NCI-H146 (cell line): Measurements from ENCODE around the gene MARK4.

Experiments
- DNase-seq: peaks from one replicate; lab custom pipeline; 2025; lab: John Stamatoyannopoulos, UW

The MARK4 gene

DNA sequence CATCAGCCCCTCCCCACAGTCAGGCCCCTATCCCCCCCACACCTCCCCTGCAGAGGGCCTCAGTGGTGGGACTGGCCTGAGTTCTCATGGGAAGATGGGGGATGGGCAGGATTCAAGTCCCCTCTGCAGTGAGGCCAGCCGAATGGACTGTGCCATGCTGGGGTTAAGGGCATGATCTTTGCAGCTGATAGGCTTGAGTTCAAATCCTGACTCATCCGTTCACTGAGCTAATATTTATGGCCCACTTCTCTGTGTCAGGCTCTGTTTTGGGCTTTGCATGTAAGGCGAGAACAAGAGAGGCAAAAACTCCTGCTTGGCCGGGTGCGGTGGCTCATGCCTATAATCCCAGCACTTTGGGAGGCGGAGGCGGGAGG, 20.7 kb downstream of the MARK4 start:
- DNase-seq, result no peak

DNA sequence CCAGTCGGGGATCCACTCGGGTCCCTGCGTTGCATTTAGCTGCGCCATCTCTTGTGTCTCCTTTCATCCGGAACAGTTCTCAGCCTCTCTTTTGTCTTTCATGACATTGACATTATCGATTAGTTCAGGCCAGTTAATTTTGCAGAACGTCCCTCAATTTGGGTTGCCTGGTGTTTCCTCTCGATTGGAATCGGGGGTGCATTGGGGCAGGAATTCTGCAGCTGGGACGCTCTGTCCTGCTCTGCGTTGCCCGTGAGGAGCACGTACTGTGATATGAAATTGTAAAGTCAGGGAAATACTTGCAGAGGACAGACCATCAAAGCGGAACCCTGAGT, 22.4 kb downstream of the MARK4 start:
- DNase-seq, result no peak

DNA sequence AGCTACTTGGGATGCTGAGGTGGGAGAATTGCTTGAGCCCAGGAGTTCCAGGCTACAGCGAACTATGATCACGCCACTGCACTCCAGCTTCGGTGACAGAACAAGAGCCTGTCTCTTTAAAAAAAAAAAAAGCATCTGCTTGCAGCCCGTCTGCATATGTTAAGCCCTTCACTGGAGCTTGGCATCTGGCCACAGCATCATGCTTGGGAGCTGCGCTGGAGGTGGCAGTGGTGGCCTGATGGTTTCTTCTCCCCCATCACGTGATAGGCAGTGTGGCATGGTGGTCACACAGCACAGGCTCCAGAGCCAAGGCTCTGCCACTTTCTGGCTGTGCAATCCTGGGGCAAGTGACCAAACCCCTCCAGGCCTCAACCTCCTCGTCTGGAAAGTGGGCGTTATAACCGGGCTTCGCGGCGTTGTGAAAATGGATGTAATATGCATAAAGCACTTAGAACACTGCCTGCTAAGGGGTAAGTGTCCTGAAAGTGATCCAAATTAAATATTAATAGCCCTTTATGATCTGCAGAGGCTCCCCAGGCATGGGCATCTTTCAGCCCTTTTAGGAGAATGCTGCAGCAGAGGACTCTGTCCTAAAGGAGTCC, 24.4 kb downstream of the MARK4 start:
- DNase-seq, result no peak

DNA sequence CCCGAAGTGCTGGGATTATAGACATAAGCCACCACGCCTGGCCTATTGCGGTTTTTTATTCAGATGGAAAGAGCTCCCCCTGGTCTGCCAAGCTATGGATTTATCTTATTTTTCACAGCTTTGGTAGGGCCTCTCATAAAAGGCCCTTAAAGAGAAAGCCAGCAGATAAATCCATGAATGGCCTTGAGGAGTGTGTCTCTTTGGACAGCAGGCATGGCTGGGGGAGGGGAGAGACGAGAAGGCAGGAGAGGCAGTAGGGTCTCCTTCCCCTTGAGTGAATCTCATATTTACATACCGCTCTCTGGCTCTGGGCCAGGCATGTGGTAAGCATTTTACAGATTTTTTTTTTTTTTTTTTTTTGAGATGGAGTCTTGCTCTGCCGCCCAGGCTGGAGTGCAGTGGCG, 25.2 kb downstream of the MARK4 start:
- peak; percentile 33 for DNase-seq

DNA sequence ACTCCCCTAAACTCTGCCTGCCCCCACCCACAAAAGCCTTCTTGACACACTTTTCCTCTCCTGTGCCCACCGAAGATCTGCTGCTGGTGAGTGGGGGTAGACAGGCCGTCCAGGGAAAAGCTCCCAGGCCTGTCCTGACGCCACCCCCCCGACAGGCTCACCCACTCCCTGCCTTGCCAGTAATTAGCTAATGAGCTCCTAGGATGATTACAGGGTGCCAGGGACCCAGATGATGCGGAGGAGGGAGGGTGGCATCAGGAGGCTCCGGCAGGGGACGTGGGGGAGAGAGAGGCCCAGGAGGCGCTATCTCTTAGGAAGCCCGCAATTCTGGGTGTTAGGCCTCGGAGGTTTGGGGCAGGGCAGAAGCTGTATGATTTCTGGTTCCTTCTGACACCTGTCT, 27.0 kb downstream of the MARK4 start:
- DNase-seq, result no peak

DNA sequence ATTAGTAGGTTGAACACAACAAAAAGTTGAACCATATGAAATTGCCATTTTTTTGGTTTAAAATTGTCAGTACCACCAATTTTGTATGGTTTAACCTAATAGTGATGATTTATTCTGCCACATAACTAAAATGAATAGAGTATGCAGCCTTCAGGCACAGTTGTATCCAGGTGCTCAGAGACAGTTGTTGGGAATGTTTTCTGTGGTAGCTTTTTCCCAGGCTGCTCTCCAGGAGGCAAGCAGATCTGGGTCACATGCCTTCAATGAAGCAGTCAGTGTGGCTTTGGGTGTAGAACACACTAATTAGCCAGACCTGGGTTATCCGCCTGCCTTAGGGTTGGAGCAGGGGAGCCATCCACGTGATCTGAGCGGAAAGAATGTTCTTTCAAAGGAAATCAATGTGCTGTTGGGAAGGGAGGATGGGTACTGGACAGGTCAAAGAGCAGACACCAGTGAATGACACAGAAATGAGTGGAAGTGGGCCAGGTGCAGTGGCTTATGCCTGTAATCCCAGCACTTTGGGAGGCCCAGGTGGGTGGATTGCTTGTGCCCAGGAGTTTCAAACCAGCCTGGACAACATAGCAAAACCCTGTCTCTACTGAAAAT, 28.6 kb downstream of the MARK4 start:
- DNase-seq, result no peak

DNA sequence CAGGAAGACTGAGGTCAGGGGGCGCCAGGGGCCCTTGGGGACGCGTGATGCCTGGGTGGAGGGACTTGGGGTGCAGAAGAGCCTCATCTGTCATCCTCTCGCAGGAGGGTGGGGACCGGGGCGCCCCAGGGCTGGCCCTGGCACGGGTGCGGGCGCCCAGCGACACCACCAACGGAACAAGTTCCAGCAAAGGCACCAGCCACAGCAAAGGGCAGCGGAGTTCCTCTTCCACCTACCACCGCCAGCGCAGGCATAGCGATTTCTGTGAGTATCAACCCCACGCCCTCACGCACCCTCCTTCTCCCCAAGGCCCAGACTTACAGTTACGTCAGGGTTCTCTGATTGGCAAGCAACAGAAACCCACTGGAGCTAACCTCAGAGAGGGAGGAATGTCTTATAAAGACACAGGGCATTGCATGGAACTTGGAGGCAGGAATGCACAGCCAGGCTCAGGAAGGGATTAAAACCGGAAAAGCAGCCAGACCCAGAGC, 29.4 kb downstream of the MARK4 start:
- DNase-seq, result no peak

DNA sequence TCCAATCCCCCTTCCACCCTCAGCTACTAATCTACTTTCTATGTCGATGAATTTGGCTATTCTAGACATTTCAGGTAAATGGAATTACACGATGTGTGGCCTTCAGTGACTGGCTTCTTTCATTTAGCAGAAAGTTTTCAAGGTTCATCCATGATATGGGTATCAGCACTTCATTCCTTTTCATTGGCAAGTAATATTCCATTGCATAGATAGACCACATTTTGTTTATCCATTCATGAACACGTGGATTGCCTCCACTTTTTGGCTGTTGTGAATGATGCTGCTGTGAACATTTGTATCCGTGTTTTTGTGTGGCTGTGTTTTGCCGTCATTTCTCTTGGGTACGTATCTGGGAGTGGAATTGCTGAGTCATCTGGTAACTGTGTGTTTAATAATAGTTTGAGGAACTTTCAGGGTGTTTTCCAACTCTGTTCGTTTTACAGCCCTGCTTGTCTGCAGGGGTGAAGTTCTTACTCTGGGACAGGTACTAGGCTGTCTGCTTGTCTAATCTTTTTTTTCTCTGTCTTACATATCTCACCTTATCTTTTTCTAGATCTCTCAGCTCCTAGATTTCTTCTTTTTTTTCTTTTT, 32.5 kb downstream of the MARK4 start:
- no peak for DNase-seq

DNA sequence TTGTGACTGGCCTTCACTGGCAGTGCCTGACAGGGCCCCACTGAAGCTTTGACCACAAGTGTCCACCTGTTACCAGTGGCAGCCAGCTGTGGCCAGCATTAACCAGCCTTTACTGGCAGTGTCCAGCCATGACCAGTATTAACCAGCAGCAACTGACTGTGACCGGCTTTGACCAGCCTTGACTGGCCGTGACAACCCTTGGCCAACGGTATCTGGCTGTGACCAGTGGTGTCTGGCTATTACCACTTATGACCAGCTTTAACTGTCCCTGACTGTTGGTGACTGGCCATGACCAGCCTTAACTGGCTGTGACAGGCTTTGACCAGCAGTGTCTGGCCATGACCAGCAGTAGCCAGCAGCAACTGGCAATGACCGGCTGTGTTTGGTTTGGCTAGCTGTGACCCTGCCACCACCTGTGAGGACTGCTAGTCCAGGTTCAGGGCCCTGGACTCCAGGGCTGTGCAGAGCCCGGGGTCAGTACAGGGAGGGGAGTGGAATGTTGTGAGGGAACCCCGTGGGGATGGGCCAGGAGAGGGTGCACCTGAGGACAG, 39.4 kb downstream of the MARK4 start:
- no peak for DNase-seq

DNA sequence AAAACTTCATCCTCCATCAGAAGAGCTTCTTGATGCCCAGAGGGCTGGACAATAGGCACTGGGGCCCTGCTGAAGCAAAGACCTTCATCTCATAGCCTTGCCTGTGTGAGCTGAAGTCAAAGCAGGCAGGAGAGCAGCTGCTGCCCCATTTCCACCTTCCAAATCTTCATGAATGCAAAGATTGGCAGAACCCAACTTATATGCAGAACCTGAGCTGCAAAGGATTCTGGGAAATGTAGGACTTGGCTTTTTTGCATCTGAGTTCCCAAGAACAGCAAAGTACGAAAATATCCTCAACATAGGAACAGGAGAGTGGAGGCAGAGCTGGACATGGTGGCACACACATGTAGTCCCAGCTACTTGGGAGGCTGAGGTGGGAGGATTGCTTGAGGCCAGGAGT, 40.8 kb downstream of the MARK4 start:
- DNase-seq, result no peak

DNA sequence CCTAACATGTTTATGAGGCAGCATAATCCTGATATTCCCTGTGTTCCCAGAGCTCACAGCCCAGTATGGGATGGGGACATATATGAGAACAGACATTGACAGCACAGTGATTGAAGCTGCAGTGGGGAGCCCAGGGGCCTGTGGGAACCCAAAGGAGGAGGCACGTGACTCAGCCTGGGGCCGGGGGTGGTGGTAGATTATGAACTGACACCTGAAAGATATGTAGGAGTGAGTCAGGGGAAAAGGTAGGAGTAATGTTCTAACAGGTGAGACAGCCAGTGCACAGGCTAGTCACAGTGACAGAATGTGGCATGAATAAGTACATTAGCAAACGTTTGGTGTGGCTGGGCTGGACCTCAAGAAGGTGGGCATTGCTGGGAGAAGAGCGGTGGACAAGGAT, 42.6 kb downstream of the MARK4 start:
- DNase-seq, result no peak

DNA sequence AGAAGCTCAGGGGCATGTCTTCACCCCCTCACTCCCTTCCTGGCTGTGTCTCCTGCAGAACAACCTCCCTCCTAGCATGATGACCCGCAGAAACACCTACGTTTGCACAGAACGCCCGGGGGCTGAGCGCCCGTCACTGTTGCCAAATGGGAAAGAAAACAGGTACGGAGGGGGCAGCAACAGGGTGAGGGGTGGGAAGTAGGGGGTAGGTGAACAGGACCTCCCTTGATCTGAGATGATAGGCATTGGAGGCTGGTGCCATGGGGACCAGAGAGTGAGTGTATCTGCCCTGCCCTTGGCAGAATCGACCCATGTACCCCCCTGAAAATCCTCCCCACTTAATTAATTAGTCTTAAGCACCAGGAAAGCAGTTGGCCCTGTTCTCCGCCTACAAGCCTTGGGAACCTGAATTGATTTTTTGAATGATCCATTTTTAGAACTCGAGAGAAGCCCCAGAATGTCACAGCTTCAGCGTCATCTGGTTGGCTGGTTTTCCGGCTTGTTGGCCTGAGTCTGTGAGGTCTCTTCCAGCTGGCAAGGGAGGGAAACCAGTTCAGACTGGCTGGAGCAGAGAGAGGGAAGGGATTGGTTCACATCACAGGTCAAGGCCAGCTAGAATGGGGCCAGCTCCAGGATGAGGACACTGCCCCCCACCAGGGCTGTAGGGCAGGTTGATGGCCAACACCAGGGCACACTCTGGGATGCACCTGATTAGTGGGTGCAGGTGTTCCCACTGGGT, 43.4 kb downstream of the MARK4 start:
- no peak for DNase-seq

DNA sequence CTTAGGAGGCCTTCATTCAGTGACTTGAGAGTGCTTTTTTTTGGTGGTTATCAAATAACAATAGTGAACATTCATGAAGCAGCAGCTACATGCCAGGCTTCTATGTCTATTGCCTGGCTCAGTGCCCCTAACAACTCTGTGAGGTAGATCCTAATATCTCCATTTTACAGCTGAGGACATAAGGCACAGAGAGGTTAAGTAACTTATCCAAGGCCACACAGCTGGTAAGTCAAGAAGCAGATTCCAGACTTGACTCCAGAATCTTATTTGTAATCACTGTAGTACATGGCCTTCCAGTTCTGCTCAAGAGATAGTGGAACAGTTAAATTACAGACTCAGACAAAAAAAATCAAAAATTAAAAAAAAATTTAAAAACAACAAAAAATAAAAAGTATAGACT, 44.8 kb downstream of the MARK4 start:
- no peak for DNase-seq

DNA sequence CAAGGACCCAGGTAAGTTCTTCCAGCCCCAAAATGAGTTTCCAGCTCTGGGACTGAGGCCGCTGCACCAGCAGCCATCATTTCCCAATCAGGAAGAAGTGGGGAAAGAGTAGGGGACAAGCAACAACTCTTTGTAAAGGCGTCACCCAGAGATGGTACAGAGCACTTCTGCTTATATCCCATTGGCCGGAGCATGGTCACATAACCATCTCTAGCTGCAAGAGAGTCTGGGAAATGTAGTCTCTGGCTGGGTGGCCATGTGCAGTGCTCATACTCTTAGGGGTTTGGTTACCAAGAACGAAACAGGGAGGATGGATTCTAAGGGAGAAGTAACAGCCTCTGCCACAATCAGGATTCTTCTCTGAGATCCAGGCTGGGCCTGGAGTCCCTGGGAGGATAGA, 45.3 kb downstream of the MARK4 start:
- no peak for DNase-seq

DNA sequence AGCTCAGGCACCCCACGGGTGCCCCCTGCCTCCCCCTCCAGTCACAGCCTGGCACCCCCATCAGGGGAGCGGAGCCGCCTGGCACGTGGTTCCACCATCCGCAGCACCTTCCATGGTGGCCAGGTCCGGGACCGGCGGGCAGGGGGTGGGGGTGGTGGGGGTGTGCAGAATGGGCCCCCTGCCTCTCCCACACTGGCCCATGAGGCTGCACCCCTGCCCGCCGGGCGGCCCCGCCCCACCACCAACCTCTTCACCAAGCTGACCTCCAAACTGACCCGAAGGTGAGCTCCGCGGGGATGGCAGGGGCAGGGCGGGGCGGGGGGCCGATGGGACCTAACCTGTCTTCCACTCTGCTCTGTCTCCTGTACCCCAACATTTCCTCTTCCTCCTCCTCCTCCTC, 46.6 kb downstream of the MARK4 start:
- DNase-seq, result no peak

DNA sequence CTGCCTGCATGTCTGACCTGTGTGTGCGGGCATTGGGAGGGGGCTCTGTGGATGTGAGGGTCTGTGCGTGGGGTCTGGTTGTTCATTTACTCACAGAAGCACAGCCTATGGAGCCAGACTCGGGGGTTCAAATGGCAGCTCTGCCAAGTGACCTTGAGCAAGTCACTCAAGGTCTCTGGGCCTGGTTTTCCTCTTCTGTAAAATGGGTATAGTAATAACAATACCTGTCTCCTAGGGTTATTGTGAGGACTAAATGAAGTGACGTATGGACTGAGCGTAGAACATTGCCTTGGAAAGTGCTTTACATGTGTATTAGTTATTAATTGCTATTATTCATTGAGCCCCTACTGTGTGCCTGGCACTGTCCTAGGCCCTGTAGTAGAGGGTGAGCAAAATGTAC, 47.2 kb downstream of the MARK4 start:
- no peak for DNase-seq

DNA sequence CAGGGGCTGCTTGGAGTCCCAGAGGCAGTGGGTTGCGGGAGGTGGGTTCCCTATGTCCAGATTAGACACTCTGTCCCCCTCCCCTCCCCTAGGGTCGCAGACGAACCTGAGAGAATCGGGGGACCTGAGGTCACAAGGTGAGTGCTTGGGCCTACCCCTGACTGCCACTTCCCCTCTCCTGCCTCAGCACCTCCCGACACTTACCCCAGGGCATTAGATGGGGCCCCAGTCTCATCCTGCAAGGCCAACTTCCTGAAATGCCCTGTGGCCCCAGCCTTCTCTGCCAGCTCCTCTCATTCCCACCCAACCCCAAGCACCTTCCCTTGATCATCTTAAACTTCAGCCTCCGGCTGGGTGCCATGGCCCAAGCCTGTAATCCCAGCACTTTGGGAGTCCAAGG, 48.6 kb downstream of the MARK4 start:
- no peak for DNase-seq

DNA sequence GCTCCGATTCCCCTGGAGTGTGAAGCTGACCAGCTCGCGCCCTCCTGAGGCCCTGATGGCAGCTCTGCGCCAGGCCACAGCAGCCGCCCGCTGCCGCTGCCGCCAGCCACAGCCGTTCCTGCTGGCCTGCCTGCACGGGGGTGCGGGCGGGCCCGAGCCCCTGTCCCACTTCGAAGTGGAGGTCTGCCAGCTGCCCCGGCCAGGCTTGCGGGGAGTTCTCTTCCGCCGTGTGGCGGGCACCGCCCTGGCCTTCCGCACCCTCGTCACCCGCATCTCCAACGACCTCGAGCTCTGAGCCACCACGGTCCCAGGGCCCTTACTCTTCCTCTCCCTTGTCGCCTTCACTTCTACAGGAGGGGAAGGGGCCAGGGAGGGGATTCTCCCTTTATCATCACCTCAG, 51.3 kb downstream of the MARK4 start:
- DNase-seq, result no peak

DNA sequence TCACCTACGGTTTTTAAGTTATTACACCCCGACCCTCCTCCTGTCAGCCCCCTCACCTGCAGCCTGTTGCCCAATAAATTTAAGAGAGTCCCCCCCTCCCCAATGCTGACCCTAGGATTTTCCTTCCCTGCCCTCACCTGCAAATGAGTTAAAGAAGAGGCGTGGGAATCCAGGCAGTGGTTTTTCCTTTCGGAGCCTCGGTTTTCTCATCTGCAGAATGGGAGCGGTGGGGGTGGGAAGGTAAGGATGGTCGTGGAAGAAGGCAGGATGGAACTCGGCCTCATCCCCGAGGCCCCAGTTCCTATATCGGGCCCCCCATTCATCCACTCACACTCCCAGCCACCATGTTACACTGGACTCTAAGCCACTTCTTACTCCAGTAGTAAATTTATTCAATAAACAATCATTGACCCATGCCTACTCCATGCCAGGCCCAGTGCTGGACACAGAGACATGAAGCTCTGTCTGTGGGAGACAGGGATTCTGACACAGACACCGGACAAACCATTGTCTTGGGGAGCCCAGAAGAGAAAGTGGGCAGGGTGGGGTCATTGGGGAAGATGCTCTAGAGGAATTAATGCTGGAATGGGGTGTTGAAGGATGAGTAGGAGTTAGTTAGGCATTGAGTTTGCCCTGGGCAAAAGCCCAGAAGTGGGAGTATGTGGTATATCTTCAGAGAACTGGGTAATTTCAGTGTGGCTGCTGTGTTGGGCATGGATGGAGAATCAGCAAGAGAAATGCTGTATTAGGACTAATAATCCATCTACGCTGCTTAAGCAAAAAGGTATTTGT, 52.4 kb downstream of the MARK4 start:
- DNase-seq, result no peak

DNA sequence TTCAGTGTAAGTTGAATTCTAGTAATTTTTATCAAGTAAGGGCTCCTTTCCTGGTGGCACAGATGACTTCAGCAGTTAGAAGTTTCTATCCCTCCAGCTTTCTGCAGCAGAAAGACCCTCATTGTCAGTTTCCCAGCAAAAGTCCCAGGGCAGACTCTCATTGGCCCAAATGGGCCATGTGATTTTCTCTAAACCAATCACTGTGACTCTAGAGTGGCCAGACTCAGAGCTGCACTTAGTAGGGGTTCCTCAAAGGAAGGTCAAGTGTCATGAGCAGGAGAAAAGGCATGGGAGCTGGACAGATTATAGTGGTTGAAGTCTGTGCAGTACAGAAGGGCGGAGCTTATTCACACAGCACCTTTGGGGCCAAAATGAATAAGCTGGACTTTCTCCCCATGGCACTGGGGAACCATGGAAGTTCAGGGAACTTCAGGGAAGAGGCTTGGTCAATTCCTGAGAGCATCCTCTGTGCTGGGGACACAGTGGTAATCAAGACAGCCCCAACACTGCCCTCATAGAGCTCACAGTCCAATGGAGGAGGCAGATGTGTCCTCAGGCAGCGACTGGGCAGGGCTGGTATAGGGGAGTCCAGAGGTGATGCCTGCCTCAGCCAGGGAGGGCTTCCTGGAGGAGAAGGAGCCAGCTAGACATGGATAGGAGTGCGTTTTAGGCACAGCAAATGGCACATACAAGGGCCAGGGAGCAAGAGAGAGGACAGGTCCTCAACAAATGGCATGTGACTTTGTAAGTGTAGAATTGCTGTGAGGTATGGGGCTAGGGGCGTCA, 53.3 kb downstream of the MARK4 start:
- no peak for DNase-seq

DNA sequence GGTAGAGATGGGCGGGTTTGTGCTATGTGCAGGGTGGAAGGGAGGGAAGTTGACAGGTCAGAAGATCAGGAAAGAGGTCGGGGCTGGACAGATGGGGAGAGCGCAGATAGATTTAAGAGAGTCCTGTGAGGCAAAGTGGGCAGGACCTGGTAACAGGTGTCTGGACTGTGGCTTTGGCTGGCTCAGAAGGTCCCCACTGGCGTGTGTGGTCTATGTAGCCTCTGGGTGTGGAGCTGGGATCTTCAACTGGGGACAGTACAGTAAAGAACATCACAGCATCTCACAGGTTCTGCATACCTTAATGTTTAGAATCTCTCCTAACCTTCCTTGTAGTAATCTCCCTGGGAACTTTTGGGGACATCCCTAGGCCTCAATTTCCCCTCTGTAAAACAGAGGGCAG, 53.9 kb downstream of the MARK4 start:
- no peak for DNase-seq
